D721Med (cell line): ENCODE data around the gene HNF4A.

Experiments used
- DNase-seq: peaks from one replicate; pipeline ENCODE4 v3.0.0; 2011; ENCODE audit warnings: low spot score; ENCODE audit not compliant: insufficient read length
- FAIRE-seq: peaks from 2 replicates; lab custom pipeline; 2011; peaks lifted over from hg19 to GRCh38; lab: Jason Lieb, UNC
- CTCF ChIP-seq: IDR thresholded peaks from 2 replicates; pipeline ENCODE4 v1.5.1; 2012; ENCODE audit warnings: mild to moderate bottlenecking, control low read depth; ENCODE audit not compliant: insufficient read depth; ENCODE audit errors: missing control alignments

Gene HNF4A

DNA sequence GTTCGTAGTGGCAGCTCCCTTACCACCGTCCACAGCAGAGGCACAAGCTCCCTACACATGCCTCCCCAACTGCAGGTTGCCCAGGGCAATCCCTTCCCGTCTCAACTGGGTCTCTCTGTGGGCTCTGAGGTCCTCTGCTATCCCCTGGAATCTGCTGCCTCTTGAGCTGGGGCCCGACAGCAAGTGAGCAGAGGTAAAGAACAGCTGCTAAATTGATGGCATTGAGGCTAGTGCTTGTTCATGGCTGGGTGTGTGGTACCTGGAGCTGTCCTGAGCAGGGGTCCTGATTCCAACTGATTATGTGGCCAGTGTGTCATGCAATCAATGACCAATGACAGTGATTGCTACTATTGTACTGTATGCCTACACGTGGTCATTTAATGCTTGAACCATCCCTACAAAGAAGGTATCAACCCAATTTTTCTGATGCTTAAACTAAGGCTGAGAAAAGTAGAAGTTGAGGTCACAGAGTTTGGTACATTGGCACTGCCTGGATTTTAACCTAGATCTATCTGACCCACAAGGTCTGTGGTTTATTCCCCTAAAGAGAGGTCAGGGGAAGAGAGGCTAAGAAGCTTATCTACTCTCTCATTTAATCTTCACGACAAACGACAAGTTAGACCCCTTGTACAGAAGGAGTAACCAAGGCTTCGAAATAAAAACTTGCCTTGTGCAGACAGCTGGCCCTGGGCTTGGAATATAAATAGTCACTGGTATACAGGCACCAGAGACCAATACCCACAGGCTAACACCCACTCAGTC, 41.1 kb downstream of the HNF4A start:
- DNase-seq (no peak), FAIRE-seq (no peak)
- no peak for TF ChIP-seq CTCF

- no peak for DNase-seq
- no peak for FAIRE-seq
These were observed 42.8 kb downstream of the HNF4A start for GRCh38 chr20:44398335-44398734.

DNA sequence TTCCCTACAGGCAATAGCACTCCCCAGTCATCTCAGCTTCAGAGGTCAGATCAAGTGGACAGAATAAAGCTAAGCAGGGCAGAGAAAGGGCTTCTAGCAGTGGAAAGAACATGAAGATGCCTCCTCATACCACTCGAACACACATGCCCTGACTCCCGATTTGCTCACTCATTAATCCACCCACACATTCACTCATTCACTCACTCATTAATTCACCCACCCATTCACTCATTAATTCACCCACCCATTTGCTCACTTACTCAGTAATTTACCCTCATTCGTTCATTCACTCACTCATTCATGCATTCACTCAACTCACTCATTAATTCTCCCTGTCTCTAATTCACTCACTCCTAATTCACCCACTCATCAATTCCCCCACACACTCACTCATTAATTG, 43.9 kb downstream of the HNF4A start:
- DNase-seq, result no peak
- no peak for TF ChIP-seq CTCF
- FAIRE-seq, result no peak

More at GRCh38 chr20:44398335-44398734, 42.8 kb downstream of the HNF4A start:
- no peak for TF ChIP-seq CTCF

DNA sequence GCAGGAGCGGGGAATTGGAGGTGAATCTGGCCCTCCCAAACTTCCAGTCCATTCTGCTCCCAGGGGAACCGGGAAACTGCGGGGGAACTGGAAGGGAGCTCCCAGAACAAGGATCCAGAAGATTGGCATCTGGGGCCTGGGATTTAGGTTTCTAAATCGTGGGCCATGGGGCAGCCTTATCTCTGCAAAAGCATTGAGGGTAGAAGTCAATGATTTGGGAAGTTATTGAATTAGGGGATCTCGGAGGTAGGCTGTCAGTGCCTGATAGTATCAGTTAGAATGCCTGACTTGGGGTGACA, 45.1 kb downstream of the HNF4A start:
- DNase-seq (no peak), FAIRE-seq (no peak)
- no peak for TF ChIP-seq CTCF

DNA sequence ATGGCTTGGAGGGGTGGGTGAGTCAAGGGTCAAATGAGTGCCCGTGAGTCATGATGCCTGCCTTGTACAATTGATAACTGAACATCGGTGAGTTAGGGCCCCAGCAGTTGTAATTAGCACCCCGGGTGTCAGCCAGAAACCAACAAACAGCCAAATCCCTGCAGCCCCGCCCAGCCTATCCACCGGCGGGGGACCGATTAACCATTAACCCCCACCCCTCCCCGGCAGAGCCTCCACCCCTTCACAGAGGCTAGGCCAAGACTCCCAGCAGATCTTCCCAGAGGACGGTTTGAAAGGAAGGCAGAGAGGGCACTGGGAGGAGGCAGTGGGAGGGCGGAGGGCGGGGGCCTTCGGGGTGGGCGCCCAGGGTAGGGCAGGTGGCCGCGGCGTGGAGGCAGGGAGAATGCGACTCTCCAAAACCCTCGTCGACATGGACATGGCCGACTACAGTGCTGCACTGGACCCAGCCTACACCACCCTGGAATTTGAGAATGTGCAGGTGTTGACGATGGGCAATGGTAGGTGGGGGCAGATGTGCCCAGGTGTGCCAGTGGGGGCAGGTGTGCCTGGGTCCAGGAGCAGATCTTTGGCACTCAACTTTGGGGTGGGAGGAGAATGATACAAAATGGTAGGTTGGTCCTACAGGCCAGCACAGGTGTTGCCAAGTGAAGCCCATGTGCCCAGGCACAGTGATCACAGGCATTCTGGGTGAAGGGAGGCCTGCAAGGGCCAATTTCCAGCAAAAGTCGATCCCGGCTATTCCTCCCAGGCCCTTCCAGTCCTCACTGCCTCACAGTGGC, 45.7 kb downstream of the HNF4A start:
- no peak for DNase-seq
- no peak for TF ChIP-seq CTCF
- FAIRE-seq, result no peak

DNA sequence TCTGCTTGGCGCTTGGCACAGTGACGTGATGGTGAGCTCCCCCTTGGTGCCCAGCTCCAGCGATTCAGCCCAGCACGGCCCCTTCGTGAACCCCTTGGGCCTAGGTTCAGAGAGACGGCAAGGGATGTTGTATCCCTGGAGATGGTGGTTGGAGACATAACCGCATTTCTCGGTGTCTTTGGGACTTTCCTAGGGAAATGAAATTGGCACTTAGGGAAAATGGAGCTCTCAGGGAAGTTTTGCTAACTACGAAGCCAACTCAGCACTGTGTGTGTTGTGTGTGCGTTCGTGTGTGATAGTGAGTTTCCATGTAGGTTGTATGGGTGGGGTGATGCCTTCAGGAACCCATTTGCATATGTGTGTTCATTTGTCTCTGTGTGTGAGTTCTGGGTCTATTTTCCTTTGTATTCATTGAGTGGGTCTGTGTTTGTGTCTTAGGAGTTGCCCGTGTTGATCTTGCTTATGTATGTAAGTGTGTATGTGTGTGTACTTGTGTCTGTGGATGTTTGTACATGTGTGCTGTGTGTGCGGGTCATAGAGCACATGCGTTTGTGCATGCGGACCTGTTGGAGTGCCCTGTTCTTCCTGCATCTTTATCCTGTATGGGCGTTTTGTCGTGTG, 46.4 kb downstream of the HNF4A start:
- no peak for FAIRE-seq
- no peak for TF ChIP-seq CTCF

More for the DNA sequence above, 46.4 kb downstream of the HNF4A start:
- no peak for DNase-seq
